Activated T-helper 2 cell treated with anti-CD3 and anti-CD28 coated beads, Interferon-gamma antibody, Interleukin-2, Interleukin-4, amounts not matched to agents 10 μg/mL and 5 μg/mL and 100 μg/mL, durations not matched to agents 14 hours and 24 hours and 36 hours (primary cell): ENCODE data around the gene CCDC8. TPM values are rescaled to one million over a fixed set of nuclear protein-coding genes. Genes with fewer than 3 reads are reported as not detected.

Experiments
- DNase-seq: peaks from one replicate; pipeline ENCODE4 v3.0.0; 2021; ENCODE audit warnings: low spot score
- H3K27ac Mint-ChIP-seq: one replicate; pipeline ENCODE4 v1.8.0; 2021; ENCODE audit warnings: mixed read lengths
- H3K27me3 Mint-ChIP-seq: one replicate; pipeline ENCODE4 v1.8.0; 2021; ENCODE audit warnings: low read depth, mixed read lengths
- H3K36me3 Mint-ChIP-seq: one replicate; pipeline ENCODE4 v1.8.0; 2021; ENCODE audit warnings: low read depth, mixed read lengths
- H3K4me1 Mint-ChIP-seq: one replicate; pipeline ENCODE4 v1.8.0; 2021; ENCODE audit warnings: low read depth, mixed read lengths
- H3K4me3 Mint-ChIP-seq: one replicate; pipeline ENCODE4 v1.8.0; 2021; ENCODE audit warnings: low read depth, mild to moderate bottlenecking, moderate library complexity, mixed read lengths
- H3K9me3 Mint-ChIP-seq: one replicate; pipeline ENCODE4 v1.8.0; 2021; ENCODE audit warnings: mixed read lengths
- intact Hi-C: fragments of 100-400 bp; cut with micrococcal nuclease; formaldehyde crosslinking; loops from one replicate; pipeline ENCODE4 v1.15.1; 2023
- total RNA-seq: library from RNA; stranded (reverse); gene quantifications from 2 replicates; pipeline ENCODE4 v1.2.3, GENCODE V29; 2022

The CCDC8 gene
- total RNA-seq, 1 donor from 2014 or later: not detected

- DNase-seq: no peak
- no peak overlapping the region for H3K4me3 Mint-ChIP-seq
- intact Hi-C loops: no loop called here
Observed at GRCh38 chr19:46368116-46368515, 45.2 kb downstream of the CCDC8 start.

GRCh38 chr19:46367426-46367825 is 45.9 kb downstream of the CCDC8 start:
- intact Hi-C loops: no loop called here
- Mint-ChIP-seq H3K4me3 (no peak overlapping the region), H3K36me3 (peaks cover 34% of the 10 kb centered on the region), H3K9me3 (no peaks in the 10 kb centered on the region), H3K27ac (no peak overlapping the region), H3K4me1 (peaks cover 20% of the 10 kb centered on the region), H3K27me3 (no peaks in the 10 kb centered on the region)
- DNase-seq: no peak

More at GRCh38 chr19:46368116-46368515, 45.2 kb downstream of the CCDC8 start:
- H3K27me3 Mint-ChIP-seq: no peaks in the 10 kb centered on the region
- H3K9me3 Mint-ChIP-seq: no peaks in the 10 kb centered on the region
- H3K36me3 Mint-ChIP-seq: peaks cover 34% of the 10 kb centered on the region
- H3K27ac Mint-ChIP-seq: no peak overlapping the region
- peaks cover 20% of the 10 kb centered on the region for H3K4me1 Mint-ChIP-seq

GRCh38 chr19:46366620-46367292 is 46.6 kb downstream of the CCDC8 start:
- intact Hi-C loops: no loop called here
- peaks cover 37% of the 10 kb centered on the region for H3K36me3 Mint-ChIP-seq
- no peak for DNase-seq
- no peaks in the 10 kb centered on the region for H3K27me3 Mint-ChIP-seq
- no peaks in the 10 kb centered on the region for H3K9me3 Mint-ChIP-seq
- H3K4me3 Mint-ChIP-seq: no peak overlapping the region
- H3K27ac Mint-ChIP-seq: no peak overlapping the region
- H3K4me1 Mint-ChIP-seq: peaks cover 22% of the 10 kb centered on the region

GRCh38 chr19:46365561-46365960 is 47.8 kb downstream of the CCDC8 start:
- peaks cover 17% of the 10 kb centered on the region for H3K4me1 Mint-ChIP-seq
- H3K9me3 Mint-ChIP-seq: no peaks in the 10 kb centered on the region
- no peaks in the 10 kb centered on the region for H3K27me3 Mint-ChIP-seq
- intact Hi-C loops: no loop called here
- no peak overlapping the region for H3K27ac Mint-ChIP-seq
- no peak for DNase-seq
- no peak overlapping the region for H3K4me3 Mint-ChIP-seq
- H3K36me3 Mint-ChIP-seq: peaks cover 39% of the 10 kb centered on the region

- intact Hi-C loops: no loop called here
- no peak for DNase-seq
- Mint-ChIP-seq H3K4me3 (no peak overlapping the region), H3K4me1 (peaks cover 19% of the 10 kb centered on the region), H3K27me3 (no peaks in the 10 kb centered on the region), H3K27ac (no peak overlapping the region), H3K36me3 (peaks cover 39% of the 10 kb centered on the region), H3K9me3 (no peaks in the 10 kb centered on the region)
Observed at GRCh38 chr19:46364359-46364758, 49.0 kb downstream of the CCDC8 start.

- Mint-ChIP-seq H3K27ac (peak overlapping the region; percentile 28), H3K9me3 (no peaks in the 10 kb centered on the region), H3K27me3 (no peaks in the 10 kb centered on the region), H3K4me3 (peak overlapping the region; percentile 67), H3K4me1 (peaks cover 26% of the 10 kb centered on the region), H3K36me3 (peaks cover 55% of the 10 kb centered on the region)
- no peak for DNase-seq
- intact Hi-C loops: no loop called here
Observed at GRCh38 chr19:46361915-46362314, 51.4 kb downstream of the CCDC8 start.

Other genes starting within 250 kb of the CCDC8 start
- not detected in 2 replicates for gene IGFL1, start 183.8 kb downstream of the CCDC8 start, total RNA-seq
- not detected in 2 replicates for gene HIF3A, start 116.5 kb downstream of the CCDC8 start, total RNA-seq
- 136 TPM in 2 replicates for gene PPP5C, start 66.5 kb downstream of the CCDC8 start, total RNA-seq
- gene PNMA8C, start 15.4 kb upstream of the CCDC8 start, total RNA-seq: not detected in 2 replicates
- gene PNMA8A, start 58.0 kb upstream of the CCDC8 start, total RNA-seq: not detected in 2 replicates
- gene PNMA8B, start 82.3 kb upstream of the CCDC8 start, total RNA-seq: not detected in 2 replicates
- 537 and 553 TPM in 2 replicates for gene CALM3, start 187.8 kb upstream of the CCDC8 start, total RNA-seq
- 214 and 218 TPM in 2 replicates for gene PTGIR, start 211.5 kb upstream of the CCDC8 start, total RNA-seq
- gene GNG8, start 222.6 kb upstream of the CCDC8 start, total RNA-seq: 21.4 and 29.1 TPM in 2 replicates
- gene DACT3, start 247.6 kb upstream of the CCDC8 start, total RNA-seq: 6.1 and 6.5 TPM in 2 replicates